Left cardiac atrium (tissue), 4 donors: ENCODE data around the gene ZNF557. TPM values are rescaled to one million over a fixed set of nuclear protein-coding genes. Genes with fewer than 3 reads are reported as not detected.
A peak's percentile ranks its signal among the peaks of the same experiment; 100 is the strongest.
"Not testable (repeated sequence)": the region's sequence is repeated elsewhere in the genome, so short reads cannot be mapped to it uniquely, and the experiment has no call there.

Source experiments
- ATAC-seq, 2 donors: fragments of 200-7000 bp; cut with Tn5 transposase; one replicate each; pipeline ENCODE4 v1.9.1; 2020; ENCODE audit warnings: mild to moderate bottlenecking in 2 of 2, moderate library complexity in 2 of 2
- DNase-seq: peaks from one replicate; pipeline ENCODE4 v3.0.0-alpha.2; 2020
- intact Hi-C, 2 donors: fragments of 100-400 bp; cut with DNase I; formaldehyde crosslinking; loops; one replicate each; pipeline versions ENCODE4 v1.14.1 to v1.15.1; 2022 to 2023
- long read RNA-seq: library from polyadenylated mRNA; unstranded; transcript quantifications from one replicate; pipeline ENCODE4 v2.0.0, GENCODE V29; 2021
- total RNA-seq, 2 donors: library from RNA; stranded (reverse); fragmentation: NEBNext Ultra II Directional; extraction: Animal tissue kit (Norgen Biotek cat#: 25700); gene quantifications; one replicate each; pipeline ENCODE4 v1.2.1, GENCODE V29; 2021
- donor health status: DM: no; HTN: yes; CAD: no.
- donor health status: DM: no; HTN: yes; CAD: no; lungs with severe emphysema.
- donor health status: DM: yes; HTN: yes; CAD: no.
- donor health status: Dilated cardiomyopathy.

ZNF557 gene
- total RNA-seq: 1 to 10 TPM; 4.4 to 6.3 TPM
- long read RNA-seq, partial matches to known transcripts: 0 of 2 reads
- long read RNA-seq, other reads (novel, unspliced or antisense): 2 of 2 reads

- intact Hi-C loops: no loop called here
- ATAC-seq: peak; percentile 100
- peak; percentile 100 for DNase-seq
Measured at GRCh38 chr19:7069042-7069903, at the start of gene ZNF557. Gene ZNF557, plus strand, starts transcription at chr19:7069703. Its CDS starts 5,372 bp downstream, at chr19:7075075.

- DNase-seq, intact Hi-C loops, ATAC-seq: not testable (repeated sequence)
Measured at GRCh38 chr19:7021331-7021730, 48.2 kb upstream of the ZNF557 start, which contains the start of gene MBD3L2B. Gene MBD3L2B, minus strand, starts transcription at chr19:7021431. Its CDS starts 34 bp downstream, at chr19:7021397.

- DNase-seq, ATAC-seq, intact Hi-C loops: not testable (repeated sequence)
Measured at GRCh38 chr19:7028790-7029189, 40.7 kb upstream of the ZNF557 start.

DNA sequence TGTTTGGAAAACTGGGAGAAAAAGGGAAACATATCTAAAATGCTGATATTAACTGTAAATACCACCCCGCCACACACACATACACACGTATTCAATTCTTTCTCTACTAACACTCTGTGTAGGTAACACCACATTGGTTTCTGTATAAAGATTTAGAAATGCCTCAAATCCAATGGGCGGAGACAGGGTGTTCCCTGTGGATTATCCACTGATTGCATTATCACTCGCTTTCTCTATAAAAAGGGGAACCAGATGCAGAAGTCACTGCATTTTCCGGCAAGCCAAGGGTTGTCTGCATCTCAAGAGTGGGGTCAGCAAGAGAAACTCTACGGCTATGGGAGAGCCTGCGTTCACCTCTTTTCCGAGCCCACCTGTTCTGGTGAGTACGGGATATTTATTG, 39.2 kb upstream of the ZNF557 start, which contains the start of gene MBD3L5:
Gene MBD3L5 (plus strand): TSS at position 301 of the 400 bp plus-strand sequence. CDS start 34 bp downstream, at position 335.
- intact Hi-C loops, ATAC-seq, DNase-seq: not testable (repeated sequence)

GRCh38 chr19:7040079-7040478, 29.4 kb upstream of the ZNF557 start, which contains the start of gene MBD3L4:
Gene MBD3L4, minus strand, starts transcription at chr19:7040179. Its CDS starts 35 bp downstream, at chr19:7040144.
- DNase-seq, ATAC-seq, intact Hi-C loops: not testable (repeated sequence)

GRCh38 chr19:7041563-7041962, 27.9 kb upstream of the ZNF557 start:
- DNase-seq, intact Hi-C loops, ATAC-seq: not testable (repeated sequence)

GRCh38 chr19:7049021-7049420, 20.5 kb upstream of the ZNF557 start, which contains the start of gene MBD3L2:
Gene MBD3L2, plus strand, starts transcription at chr19:7049321. Its CDS starts 53 bp downstream, at chr19:7049374.
- ATAC-seq, intact Hi-C loops, DNase-seq: not testable (repeated sequence)

GRCh38 chr19:7051421-7051820, 18.1 kb upstream of the ZNF557 start:
- DNase-seq, ATAC-seq, intact Hi-C loops: not testable (repeated sequence)

GRCh38 chr19:7052896-7053295, 16.6 kb upstream of the ZNF557 start:
- not testable (repeated sequence) for ATAC-seq, DNase-seq

GRCh38 chr19:7054635-7055368, 14.7 kb upstream of the ZNF557 start:
- DNase-seq, intact Hi-C loops, ATAC-seq: not testable (repeated sequence)

More at GRCh38 chr19:7052896-7053295, 16.6 kb upstream of the ZNF557 start:
- intact Hi-C loops: not testable (repeated sequence)

DNA sequence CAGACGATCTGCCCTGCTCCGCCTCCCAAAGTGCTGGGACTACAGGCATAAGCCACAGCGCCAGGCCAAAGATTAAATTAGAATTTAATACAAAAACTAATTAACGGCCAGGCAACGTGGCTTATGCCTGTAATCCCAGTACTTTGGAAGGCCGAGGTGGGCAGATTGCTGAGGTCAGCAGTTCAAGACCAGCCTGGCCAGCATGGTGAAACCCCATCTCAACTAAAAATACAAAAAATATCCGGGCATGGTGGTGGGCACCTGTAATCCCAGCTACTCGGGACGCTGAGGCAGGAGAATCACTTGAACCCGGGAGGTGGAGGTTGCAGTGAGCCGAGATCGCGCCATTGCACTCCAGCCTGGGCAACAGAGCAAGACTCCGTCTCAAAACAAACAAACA, 13.8 kb upstream of the ZNF557 start:
- DNase-seq, intact Hi-C loops, ATAC-seq: not testable (repeated sequence)

DNA sequence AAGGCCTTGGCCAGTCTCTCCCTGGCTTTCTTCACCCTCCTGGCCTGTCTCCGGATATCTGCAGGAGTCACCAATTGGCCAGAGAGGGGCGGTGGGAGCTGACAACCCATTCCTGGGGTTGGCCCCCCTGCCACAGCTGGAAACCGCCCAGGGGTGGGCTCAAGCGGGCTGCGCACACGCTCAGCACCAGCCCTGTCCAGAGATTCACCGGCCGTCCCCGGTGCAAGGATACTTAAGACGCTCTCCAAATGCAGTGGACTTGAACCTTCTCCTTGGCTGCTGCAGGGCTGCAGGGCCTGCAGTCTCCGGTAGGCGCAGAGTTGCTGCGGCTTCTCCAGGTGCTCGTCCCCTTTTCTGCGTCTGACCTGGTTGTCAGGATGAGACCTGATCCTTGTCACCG, 13.1 kb upstream of the ZNF557 start:
- intact Hi-C loops, ATAC-seq, DNase-seq: not testable (repeated sequence)

DNA sequence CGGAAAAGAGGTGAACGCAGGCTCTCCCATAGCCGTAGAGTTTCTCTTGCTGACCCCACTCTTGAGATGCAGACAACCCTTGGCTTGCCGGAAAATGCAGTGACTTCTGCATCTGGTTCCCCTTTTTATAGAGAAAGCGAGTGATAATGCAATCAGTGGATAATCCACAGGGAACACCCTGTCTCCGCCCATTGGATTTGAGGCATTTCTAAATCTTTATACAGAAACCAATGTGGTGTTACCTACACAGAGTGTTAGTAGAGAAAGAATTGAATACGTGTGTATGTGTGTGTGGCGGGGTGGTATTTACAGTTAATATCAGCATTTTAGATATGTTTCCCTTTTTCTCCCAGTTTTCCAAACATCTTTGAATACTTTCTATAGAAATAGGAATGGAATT, 10.9 kb upstream of the ZNF557 start, which contains the start of gene MBD3L3:
Gene MBD3L3 (minus strand): TSS at position 101 of the 400 bp plus-strand sequence. CDS start 71 bp downstream, at position 30.
- ATAC-seq, DNase-seq, intact Hi-C loops: not testable (repeated sequence)

GRCh38 chr19:7059977-7060376, 9.5 kb upstream of the ZNF557 start:
- intact Hi-C loops, DNase-seq, ATAC-seq: not testable (repeated sequence)

- ATAC-seq (no peak), DNase-seq (no peak)
- intact Hi-C loops: no loop called here
Measured at GRCh38 chr19:7063339-7063738, 6.2 kb upstream of the ZNF557 start.

GRCh38 chr19:7063764-7064418, 5.6 kb upstream of the ZNF557 start:
- intact Hi-C loops: no loop called here
- ATAC-seq (no peak), DNase-seq (no peak)

DNA sequence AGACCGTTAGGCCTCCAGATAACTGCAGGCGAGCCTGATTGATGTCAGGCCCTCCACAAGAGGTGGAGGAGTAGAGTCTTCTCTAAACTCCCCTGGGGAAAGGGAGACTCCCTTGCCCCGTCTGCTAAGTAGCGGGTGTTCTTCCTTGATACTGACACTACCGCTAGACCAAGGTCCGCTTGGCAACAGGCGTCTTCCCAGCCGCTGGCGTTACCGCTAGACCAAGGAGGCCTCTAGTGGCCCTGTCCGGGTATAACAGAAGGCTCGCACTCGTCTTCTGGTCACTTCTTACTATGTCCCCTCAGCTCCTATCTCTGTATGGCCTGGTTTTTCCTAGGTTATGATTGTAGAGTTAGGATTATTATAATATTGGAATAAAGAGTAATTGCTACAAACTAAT, 2.4 kb upstream of the ZNF557 start:
- DNase-seq, ATAC-seq, intact Hi-C loops: not testable (repeated sequence)

DNA sequence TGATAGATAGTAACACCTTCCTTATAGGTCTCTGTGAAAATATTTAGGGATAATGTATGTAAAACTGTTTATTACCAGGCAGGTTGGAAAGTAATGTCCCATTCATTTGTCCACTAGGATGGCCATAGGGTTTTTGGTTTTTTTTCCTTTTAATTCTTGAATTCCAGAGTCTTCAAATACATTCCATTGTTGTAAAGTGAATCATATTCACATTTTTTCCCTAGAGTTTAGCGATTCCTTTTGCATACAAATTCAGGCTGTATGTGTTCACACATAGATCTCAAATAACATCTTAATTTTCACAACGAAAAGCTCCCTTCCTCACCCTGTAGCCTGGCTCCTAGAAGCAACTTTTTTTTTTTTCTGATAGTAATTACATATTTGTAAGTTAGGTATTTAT, 1.8 kb upstream of the ZNF557 start:
- intact Hi-C loops: no loop called here
- ATAC-seq (no peak), DNase-seq (no peak)
